ENCODE results near the gene ATG9B. TPM values are rescaled to one million over a fixed set of nuclear protein-coding genes. Genes with fewer than 3 reads are reported as not detected.

ATG9B gene
- total RNA-seq, 4 donors from 2014 or later, result 0.27 to 0.28 TPM; not detected in 2

- Histone ChIP-seq H3K27ac (peak overlapping the region in 1 of 4 donors; percentile 55), H3K27me3 (no peaks in the 10 kb centered on the region), H3K4me3 (no peak overlapping the region), H3K36me3 (peaks cover 0 to 42% (median 0%) of the 10 kb centered on the region in 3 donors), H3K9me3 (no peaks in the 10 kb centered on the region), H3K4me1 (peaks cover 0 to 13% (median 5%) of the 10 kb centered on the region in 4 donors)
- DNase-seq, result peak in 2 of 3 donors; percentile 80 to 86
- TF ChIP-seq, protein P1, sequence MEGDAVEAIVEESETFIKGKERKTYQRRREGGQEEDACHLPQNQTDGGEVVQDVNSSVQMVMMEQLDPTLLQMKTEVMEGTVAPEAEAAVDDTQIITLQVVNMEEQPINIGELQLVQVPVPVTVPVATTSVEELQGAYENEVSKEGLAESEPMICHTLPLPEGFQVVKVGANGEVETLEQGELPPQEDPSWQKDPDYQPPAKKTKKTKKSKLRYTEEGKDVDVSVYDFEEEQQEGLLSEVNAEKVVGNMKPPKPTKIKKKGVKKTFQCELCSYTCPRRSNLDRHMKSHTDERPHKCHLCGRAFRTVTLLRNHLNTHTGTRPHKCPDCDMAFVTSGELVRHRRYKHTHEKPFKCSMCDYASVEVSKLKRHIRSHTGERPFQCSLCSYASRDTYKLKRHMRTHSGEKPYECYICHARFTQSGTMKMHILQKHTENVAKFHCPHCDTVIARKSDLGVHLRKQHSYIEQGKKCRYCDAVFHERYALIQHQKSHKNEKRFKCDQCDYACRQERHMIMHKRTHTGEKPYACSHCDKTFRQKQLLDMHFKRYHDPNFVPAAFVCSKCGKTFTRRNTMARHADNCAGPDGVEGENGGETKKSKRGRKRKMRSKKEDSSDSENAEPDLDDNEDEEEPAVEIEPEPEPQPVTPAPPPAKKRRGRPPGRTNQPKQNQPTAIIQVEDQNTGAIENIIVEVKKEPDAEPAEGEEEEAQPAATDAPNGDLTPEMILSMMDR (IDR thresholded peaks at IDR 0.05), result no peak
- no peak for TF ChIP-seq POLR2A (IDR thresholded peaks at IDR 0.05)
Measured at GRCh38 chr7:151038951-151039849, 14.9 kb upstream of the ATG9B start.

GRCh38 chr7:151035902-151036301, 11.6 kb upstream of the ATG9B start:
- Histone ChIP-seq H3K4me3 (no peak overlapping the region), H3K27me3 (no peaks in the 10 kb centered on the region), H3K9me3 (no peaks in the 10 kb centered on the region), H3K4me1 (peaks cover 0 to 13% (median 5%) of the 10 kb centered on the region in 4 donors), H3K27ac (no peak overlapping the region), H3K36me3 (peaks cover 0 to 35% (median 0%) of the 10 kb centered on the region in 3 donors)
- TF ChIP-seq, protein P1 (IDR thresholded peaks at IDR 0.05), result no peak
- no peak for TF ChIP-seq POLR2A (IDR thresholded peaks at IDR 0.05)
- no peak for DNase-seq

DNA sequence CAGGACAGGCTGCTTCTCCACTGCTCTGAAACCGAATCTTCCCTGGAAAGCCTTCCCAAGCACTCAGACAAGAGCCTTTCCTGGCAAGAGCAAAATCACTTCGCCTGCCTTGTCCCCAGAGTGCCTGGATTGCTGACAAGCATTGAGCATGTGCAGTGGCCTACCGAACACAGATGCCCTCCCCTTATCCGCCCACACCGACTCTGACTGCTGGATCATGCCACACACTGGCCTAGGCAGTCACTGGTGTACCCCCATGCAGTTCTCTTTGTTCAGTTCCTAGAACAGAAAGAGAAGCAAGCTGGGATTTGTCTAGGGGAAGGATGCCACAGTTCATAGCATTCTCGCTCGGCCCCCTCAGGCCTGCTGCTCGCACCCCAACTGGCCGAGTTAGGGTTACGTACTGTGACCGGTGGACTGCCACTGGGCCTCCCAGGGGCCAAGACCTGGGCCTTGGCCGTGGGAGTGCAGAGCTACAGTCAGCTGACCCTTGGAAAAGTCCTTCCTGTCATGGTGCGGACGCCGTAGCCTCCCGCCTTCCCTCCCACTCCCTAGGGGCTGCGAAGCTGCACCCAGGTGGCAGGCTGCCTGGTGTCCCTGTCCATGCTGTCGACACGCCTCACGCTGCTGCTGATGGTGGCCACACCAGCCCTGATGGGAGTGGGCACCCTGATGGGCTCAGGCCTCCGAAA, 10.9 kb upstream of the ATG9B start:
- Histone ChIP-seq H3K4me1 (peaks cover 0 to 13% (median 5%) of the 10 kb centered on the region in 4 donors), H3K36me3 (peaks cover 0 to 35% (median 0%) of the 10 kb centered on the region in 3 donors), H3K27ac (no peak overlapping the region), H3K4me3 (no peak overlapping the region), H3K27me3 (no peaks in the 10 kb centered on the region), H3K9me3 (no peaks in the 10 kb centered on the region)
- DNase-seq, result no peak
- no peak for TF ChIP-seq POLR2A (IDR thresholded peaks at IDR 0.05)
- TF ChIP-seq, protein P1 (IDR thresholded peaks at IDR 0.05), result no peak

- H3K36me3 ChIP-seq, result peaks cover 0 to 35% (median 0%) of the 10 kb centered on the region in 3 donors
- H3K4me1 ChIP-seq, result peaks cover 0 to 8% (median 3%) of the 10 kb centered on the region in 4 donors
- TF ChIP-seq POLR2A (IDR thresholded peaks at IDR 0.05), result no peak
- TF ChIP-seq, protein P1 (IDR thresholded peaks at IDR 0.05), result no peak
Measured at GRCh38 chr7:151034312-151035025, 10.2 kb upstream of the ATG9B start.

GRCh38 chr7:151033864-151034249, 9.6 kb upstream of the ATG9B start:
- Histone ChIP-seq H3K4me3 (no peak overlapping the region), H3K27me3 (no peaks in the 10 kb centered on the region), H3K4me1 (peaks cover under 1 to 5% (median 3%) of the 10 kb centered on the region in 4 donors), H3K36me3 (peaks cover 0 to 35% (median 0%) of the 10 kb centered on the region in 3 donors), H3K9me3 (no peaks in the 10 kb centered on the region), H3K27ac (no peak overlapping the region)
- TF ChIP-seq POLR2A (IDR thresholded peaks at IDR 0.05), result no peak
- TF ChIP-seq, protein P1 (IDR thresholded peaks at IDR 0.05), result no peak
- DNase-seq, result no peak

More at GRCh38 chr7:151034312-151035025, 10.2 kb upstream of the ATG9B start:
- H3K9me3 ChIP-seq, result no peaks in the 10 kb centered on the region
- DNase-seq, result no peak
- H3K27me3 ChIP-seq, result no peaks in the 10 kb centered on the region
- no peak overlapping the region for H3K27ac ChIP-seq
- H3K4me3 ChIP-seq, result no peak overlapping the region
